Fibroblast of the conjunctiva (primary cell): Measurements from ENCODE around the gene CEP350.

Experiments used
- DNase-seq: peaks from one replicate; pipeline ENCODE4 v3.0.0-alpha.2; 2010; ENCODE audit warnings: low read depth

CEP350 gene, protein sequence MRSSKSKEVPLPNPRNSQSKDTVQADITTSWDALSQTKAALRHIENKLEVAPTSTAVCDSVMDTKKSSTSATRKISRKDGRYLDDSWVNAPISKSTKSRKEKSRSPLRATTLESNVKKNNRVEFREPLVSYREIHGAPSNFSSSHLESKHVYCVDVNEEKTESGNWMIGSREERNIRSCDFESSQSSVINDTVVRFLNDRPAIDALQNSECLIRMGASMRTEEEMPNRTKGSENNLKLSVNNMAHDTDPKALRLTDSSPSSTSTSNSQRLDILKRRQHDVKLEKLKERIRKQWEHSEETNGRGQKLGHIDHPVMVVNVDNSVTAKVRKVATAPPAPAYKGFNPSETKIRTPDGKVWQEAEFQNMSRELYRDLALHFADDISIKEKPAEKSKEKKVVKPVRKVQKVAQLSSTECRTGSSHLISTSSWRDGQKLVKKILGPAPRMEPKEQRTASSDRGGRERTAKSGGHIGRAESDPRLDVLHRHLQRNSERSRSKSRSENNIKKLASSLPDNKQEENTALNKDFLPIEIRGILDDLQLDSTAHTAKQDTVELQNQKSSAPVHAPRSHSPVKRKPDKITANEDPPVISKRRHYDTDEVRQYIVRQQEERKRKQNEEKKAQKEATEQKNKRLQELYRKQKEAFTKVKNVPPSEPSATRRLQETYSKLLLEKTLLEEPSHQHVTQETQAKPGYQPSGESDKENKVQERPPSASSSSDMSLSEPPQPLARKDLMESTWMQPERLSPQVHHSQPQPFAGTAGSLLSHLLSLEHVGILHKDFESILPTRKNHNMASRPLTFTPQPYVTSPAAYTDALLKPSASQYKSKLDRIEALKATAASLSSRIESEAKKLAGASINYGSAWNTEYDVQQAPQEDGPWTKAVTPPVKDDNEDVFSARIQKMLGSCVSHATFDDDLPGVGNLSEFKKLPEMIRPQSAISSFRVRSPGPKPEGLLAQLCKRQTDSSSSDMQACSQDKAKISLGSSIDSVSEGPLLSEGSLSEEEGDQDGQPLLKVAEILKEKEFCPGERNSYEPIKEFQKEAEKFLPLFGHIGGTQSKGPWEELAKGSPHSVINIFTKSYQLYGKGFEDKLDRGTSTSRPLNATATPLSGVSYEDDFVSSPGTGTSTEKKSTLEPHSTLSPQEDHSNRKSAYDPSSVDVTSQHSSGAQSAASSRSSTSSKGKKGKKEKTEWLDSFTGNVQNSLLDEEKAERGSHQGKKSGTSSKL (N-terminal part only)

DNA sequence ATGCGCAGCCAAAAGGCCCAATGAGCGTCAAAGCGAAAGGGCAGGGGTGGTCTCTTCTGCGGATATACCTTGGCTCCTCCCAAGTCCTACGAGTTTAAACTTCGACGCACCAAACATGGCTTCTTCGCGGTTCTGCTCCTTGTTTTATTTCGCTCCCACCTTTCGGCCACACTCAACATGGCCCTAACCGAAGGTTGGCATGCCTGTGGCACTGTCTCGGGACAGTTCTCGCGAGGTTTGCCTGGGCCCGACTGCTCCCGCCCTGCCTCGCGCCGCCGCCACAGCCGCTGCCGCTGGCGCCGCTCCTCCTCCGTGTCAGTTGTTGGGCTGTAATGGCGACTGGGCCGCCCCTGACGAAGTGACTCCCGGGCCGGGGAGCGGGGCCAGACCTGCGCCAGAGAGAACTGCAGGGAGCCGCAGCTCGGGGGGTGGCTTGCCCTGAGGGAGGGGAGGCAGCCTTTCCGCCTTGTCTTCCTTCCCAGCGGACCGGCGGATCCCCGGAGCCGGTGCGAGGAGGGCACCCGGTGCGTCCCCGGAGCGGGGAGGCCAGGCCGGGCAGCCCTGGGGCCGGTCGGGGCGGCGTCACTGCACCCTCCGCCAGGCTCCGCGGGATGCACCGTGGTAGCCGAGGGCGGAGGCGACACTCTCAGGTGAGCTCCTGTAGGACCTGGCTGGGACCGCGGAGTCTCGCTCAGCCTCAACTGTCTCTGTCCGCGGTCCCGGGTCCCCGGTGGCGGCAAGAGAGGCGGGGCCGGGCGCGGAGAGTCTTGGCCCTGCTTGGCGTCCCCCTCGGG, at the start of gene CEP350:
Gene CEP350 (plus strand): TSS at position 318 of the 794 bp plus-strand sequence. CDS start 31,372 bp downstream, outside the sequence.
- peak; percentile 99 for DNase-seq

DNA sequence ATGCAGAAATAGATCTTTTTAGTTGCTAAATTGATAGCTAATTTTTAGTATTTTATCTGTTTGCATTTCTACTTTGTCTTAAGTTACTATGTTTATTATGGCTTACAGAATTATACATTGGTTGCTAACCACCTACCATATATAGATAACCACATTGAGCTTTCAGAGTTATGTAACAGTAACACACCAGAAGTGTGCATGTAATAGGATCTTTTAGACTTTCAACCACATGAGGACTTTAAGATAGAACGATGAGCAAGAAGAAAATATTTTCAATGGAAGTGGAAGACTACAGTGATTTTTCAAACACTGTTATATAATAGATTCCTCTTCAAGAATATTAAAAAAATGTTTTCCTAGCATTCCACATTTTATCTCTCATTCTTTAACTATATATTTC, 43.7 kb upstream of the CEP350 start:
- DNase-seq, result no peak

DNA sequence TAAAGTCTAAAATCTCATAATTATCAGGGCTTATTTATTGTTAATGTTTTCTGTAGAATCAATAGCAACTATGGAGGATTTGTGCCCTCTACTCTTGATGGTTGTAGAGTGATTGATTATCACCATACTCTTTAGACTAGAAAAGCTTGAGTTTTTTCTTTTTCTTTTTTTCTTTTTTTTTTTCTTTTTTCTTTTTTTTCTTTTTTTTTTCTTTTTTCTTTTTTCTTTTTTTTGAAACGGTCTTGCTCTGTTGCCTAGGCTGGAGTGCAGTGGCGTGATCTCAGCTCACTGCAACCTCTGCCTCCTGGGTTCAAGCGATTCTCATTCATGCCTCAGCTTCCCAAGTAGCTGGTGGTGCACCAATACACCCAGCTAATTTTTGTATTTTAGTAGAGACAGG, 42.8 kb upstream of the CEP350 start:
- DNase-seq, result no peak

DNA sequence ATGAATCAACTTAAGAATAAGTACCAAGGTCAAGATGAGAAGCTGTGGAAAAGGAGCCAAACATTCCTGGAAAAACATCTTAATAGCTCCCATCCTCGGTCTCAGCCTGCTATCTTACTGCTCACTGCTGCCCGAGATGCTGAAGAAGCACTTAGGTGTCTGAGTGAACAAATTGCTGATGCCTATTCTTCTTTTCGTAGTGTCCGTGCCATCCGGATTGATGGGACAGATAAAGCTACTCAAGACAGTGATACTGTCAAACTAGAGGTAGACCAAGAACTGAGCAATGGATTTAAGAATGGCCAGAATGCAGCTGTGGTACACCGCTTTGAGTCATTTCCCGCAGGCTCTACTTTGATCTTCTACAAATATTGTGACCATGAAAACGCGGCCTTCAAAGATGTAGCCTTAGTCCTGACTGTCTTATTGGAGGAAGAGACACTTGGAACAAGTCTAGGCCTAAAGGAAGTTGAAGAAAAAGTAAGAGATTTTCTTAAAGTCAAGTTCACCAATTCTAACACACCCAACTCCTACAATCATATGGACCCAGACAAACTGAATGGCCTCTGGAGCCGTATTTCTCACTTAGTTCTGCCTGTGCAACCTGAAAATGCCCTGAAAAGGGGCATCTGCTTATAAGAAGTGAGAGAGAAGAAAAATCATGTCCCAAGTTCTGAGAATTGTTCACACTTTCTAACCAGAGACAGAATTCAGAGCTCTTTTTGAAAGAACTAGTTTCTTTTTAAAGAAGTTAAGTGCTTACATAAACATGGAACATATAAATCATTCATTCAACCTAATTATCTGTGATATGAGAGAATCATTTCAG, 36.8 kb upstream of the CEP350 start:
- no peak for DNase-seq

DNA sequence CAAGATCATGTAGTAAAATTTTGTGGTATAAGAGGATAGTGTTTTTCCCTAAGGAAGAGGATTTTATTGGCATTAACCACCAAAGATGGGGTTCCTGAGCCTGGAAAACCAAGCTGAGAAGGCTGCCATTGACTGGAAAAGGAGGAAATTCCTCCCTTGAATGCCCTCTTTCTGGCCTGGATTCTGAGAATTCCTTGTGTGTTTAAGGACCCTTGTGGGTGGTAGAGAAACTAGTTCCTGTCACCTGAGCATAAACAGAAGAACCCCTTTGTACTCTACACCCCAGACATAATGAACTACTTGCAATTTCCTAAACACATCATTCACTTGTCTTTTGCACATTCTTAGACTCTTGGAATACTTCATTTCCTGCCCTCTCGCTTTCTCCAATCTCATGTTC, 33.1 kb upstream of the CEP350 start:
- no peak for DNase-seq

DNA sequence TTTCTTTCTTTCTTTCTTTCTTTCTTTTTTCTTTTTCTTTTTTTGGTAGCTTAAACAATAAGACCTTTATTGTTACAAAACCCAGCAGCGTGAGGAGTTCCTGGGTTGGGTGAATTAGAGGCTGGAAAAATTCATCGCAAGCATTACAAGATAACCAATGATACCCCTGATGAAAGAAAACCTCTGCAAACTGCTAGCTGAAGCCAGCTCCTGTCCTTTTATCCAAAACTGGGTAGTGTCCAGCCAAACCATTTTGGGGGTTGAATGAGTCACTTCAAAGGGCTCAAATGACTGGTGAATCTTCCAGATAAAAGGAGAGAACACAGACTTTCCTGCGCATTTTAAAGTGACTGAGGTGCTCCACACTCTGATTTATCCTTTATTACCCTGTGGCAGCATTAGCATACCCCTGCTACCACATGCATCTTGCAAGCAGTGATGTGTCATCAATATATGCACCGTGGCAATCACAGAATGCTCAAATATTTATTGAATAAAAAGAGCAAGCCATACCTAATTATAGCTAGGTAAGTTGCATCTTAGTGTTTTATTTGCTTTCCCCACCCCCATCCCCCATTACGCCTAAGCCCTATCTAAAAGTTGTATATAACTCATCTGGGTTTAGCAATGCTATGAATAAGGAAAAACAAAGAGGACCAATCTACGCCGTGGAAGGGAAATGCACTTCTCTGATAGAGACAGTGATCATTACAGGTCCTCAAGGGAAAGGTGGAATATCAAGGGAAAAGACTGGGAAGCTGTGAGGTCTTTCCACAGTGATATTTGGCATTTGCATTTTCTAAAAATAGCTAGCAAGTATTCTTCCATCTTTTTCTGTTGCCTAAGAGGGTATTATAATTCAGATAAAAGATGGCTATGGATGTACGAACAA, 32.4 kb upstream of the CEP350 start:
- DNase-seq, result no peak

DNA sequence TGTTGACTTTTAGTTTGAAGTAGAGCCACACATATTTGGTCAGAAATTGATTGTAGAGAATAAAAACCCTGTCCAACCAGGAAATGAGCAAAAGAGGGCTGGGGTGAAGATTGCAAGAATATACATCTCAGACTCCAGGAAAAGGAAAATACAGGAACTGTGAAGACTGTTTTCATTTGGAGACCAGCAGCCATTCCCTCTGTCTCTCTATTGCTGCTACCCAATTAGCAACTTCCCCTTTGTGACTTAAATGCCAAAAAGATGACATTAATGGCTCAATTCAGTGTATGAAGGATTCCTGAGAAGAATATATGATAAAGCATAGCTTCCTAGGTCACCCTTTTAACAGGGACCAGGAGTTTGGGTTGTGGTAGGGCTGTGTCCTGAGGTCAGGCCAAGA, 31.6 kb upstream of the CEP350 start:
- no peak for DNase-seq

DNA sequence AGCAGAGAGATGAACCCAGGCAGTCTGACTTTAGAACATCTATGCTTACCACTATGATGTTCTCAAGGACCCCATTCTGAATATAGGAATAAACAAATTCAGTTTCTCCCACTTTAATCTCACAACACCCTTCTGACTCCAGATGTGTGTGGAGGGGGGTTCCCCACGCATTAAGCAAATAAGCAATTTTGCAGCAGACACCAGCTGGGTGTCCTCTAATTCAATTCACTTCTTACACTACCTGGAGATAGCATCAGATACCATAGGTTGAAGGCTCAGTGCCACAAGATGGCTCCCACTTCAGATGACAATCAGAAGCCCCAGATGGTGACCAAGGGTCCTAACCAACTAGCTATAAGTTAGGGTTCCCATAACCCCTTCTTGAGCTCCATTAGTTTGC, 30.3 kb upstream of the CEP350 start:
- DNase-seq, result no peak

DNA sequence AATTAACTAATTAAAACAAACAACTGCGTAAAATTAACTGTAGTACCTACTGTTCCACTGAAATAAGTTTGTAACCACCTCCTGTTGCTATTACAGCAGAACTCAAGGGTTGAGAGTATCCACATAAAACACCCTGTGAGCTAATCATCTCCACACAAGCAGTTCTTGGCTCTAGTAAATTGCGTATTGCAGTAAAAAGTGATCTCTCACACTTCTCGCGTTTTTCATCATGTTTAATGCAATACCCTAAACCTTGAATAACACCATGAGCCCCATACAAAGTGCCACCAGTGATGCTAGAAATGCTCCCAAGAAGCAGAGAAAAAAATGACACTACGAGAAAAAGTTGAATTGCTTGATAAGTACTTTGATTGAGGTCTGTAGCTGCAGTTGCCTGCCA, 29.3 kb upstream of the CEP350 start:
- DNase-seq, result no peak

DNA sequence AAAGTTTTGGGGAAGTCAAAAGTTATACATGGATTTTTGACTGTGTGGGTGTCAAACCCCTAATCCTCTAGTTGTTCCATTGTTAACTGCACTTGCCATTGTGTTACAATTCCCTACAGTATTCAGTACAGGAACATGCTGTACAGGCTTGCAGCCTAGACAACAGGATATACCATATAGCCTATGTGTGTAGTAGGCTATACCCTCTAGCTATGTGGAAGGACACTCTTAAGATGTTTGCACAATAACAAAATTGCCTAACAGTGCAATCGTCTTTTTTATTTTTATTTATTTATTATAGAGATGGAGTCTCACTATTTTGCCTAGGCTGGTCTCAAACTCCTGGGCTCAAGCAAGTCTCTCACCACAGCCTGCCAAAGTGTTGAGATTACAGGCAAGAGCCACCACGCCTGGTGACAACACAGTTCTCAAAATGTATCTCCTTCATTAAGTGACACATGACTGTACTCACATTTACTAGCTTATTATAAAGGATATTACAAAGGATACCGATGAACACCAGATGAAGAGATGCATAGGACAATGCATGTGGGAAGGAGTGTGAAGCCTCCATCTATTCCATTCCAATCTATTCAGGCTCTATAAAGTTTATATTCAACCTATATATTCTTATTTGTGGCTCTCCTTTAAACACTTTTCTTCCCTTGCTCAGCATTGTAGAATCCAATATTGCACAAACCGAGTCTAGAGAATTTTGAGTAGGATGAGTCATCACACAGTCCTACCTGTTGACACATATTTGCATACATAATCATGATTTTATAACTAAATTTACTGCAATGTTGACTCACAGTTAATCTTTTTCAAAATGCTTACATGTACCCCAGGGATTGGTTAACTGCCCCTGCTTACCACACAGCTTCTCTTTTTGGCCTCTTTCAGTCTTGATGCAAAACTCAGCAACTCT, 28.4 kb upstream of the CEP350 start:
- DNase-seq, result peak; percentile 29

DNA sequence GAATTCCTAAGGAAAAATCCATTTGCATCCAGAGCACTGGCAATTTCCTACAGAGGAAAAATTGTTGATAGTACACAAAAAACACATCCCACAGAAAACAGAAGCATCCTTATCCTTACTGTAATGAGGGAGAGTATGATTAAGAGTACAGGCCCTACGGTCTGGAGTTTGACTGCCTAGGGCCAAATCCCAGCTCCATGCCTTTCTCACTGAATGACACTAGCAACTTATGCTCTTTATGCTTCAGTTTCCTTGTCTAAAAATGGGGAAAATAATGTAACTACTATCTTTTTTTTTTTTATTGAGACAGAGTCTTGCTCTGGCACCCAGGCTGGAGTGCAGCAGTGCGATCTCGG, 27.8 kb upstream of the CEP350 start:
- no peak for DNase-seq

DNA sequence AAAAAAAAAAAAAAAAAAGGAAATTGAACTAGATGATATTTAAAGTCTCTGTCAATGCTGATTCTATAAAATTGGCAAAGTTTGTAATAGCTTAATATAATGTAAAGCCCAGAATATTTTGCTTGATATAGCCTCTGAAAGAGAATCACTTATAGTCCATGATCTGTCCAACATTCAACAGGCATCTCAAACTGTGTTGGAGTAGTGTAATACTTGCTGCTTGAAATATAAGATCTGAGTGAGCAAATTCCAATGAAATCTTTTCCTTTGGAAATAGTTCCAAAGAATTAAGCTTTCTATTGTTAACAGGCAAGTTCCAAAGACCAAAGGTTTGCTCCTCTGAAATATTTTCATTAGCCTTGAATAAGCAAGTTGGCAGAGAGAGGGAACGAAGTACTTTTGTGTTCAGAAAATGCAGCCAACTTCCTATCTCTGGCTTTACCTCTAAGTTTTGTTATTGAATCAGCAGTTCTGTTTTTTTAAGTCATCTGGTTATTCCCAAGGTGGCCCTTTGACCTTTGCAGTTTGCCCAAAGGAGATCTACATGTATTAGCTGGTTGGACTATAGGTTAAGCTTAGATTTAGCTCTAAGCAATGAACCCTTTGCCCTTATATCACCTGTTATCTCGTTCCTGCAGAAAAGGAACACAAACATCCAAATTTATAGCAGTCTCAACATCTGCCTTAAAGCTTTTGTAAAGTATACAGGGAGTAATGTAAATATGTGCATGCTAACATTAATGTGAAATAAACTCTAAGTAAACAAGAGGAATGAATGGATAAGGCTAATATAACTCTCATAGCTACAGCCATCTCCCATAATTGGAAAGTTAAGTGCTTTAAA, 24.4 kb upstream of the CEP350 start:
- no peak for DNase-seq

DNA sequence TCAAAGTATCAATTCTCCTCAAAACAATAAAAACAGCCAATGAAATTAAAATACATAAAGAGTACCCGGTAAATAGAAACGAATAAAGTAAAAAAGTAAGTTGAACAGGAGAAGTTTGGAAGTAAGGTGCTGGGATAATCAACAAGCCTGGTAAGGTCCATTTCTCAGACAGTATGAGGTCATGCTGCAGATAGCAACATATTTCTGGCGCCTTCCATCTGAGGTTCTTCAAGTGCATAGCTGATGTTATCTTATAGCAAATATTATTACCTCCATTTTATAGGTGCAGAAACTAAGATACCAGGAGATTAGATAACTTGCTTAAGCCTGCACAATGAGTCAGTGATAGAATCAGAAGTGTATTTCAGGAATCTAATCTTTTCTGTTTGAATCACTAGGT, 23.7 kb upstream of the CEP350 start:
- no peak for DNase-seq

DNA sequence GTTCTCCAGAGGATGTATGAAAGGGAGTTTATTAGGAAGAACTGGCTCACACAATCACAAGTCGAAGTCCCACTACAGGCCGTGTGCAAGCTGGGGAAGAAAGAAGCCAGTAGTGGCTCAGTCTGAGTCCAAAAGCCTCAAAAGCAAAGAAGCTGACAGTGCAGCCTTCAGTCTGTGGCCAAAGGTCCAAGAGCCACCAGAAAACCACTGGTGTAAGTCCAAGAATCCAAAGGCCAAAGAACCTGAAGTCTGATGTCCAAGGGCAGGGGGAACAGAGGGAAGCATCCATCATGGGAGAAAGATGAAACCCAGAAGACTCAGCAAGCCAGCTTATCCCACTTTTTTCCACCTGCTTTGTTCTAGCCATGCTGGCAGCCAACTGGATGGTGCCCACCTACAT, 21.4 kb upstream of the CEP350 start:
- no peak for DNase-seq

DNA sequence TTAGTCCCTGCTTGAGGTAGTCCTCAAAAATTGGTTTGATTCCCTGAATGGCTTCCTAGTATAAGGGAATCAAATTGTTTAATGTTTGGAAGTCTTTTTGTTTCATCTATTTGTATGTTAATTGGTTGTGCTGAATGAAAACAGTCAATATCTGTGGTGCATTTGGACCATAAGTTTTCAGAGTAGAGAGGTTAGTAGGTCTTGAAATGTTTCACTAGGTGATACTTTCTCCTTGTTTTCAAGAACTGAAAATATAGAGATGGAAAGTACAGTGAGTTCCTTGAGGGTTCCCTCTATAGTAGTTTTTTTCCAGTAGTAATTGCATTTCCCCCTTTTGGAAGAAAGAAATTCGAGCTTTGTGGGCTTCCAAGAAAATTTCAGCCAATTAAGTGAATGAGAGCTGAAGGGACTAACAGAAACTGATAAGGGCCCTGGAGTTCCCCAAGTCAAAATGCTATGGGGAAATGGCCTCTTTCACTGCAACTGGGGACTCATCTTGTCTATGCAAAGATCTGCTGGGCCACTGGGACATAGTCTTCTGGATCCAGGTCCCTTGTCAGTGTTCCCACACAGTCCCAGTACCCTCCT, 18.6 kb upstream of the CEP350 start:
- DNase-seq, result no peak

DNA sequence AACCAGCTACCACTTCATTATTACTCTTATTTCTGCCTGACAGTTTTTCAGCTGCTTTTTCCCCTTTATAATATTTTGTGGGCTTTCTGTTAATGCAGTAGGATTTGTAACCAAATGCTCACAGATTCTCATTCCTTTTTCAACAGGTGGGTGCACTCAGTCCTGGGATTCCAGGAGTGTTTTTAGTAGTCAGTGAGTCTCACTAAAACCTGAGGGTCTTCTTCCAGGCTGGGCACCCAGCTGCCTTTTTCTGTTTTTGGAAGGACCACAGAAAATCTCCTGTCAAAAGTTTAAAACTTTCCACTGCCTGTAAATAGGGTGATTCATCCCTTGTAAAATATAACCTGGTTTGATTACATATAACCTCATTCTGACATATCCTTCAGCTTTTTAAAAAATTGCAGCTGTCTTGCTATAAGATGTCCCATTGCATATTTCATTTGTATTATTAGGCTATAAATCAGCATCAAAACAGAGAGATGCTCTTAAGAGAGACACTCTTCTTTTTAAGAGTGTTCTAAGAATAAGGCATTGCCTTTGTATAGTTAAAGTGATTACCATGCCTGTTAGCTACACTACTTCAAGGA, 16.8 kb upstream of the CEP350 start:
- DNase-seq, result no peak

DNA sequence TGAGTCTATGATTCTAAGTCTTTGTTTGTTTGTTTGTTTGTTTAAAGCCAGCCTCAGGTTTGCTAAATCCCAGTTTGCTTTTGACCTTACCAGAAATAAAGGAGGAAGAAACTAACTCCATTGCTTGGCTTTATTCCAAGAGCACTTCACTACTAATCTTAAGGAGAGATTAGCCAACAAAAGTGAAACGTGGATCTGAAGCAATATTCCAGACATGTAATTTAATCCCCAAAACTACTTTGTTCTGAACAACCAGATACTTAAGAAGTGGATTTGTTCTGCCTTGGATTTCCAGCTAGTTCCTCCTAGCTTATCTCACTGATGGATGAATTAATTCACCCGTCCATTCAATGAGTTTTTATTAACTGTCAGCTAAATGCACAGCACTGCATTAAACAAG, 15.9 kb upstream of the CEP350 start:
- no peak for DNase-seq
